Heart right ventricle (tissue), 16 donors: ENCODE results near the gene HOATZ. TPM values are rescaled to one million over a fixed set of nuclear protein-coding genes. Genes with fewer than 3 reads are reported as not detected.

ENCODE experiments used
- ATAC-seq, 8 donors: fragments of 200-7000 bp; cut with Tn5 transposase; one replicate each; pipeline ENCODE4 v1.9.1; 2020; ENCODE audit warnings: mild to moderate bottlenecking in 8 of 8, moderate library complexity in 8 of 8, moderate number of reproducible peaks in 1 of 8
- DNase-seq, 2 donors: peaks; one replicate each; pipeline ENCODE4 v3.0.0-alpha.2; 2020
- H3K27ac ChIP-seq, 10 donors: fragments of 200-600 bp; sonication (generic) in 2 of 10; one replicate each; pipeline versions ENCODE4 v1.5.0 to v1.8.0; 2020 to 2022; ENCODE audit warnings: mild to moderate bottlenecking in 3 of 10
- H3K27me3 ChIP-seq, 7 donors: fragments of 200-600 bp; one replicate each; pipeline ENCODE4 v1.8.0; 2021 to 2022; ENCODE audit warnings: mild to moderate bottlenecking in 2 of 7
- H3K36me3 ChIP-seq, 9 donors: fragments of 200-600 bp; sonication (generic) in 1 of 9; one replicate each; pipeline versions ENCODE4 v1.5.0 to v1.8.0; 2020 to 2022; ENCODE audit warnings: mild to moderate bottlenecking in 2 of 9
- H3K4me1 ChIP-seq, 9 donors: fragments of 200-600 bp; sonication (generic) in 1 of 9; one replicate each; pipeline versions ENCODE4 v1.5.0 to v1.8.0; 2020 to 2022; ENCODE audit warnings: mild to moderate bottlenecking in 4 of 9
- H3K4me3 ChIP-seq, 10 donors: fragments of 200-600 bp; sonication (generic) in 2 of 10; one replicate each; pipeline versions ENCODE4 v1.5.0 to v1.8.0; 2020 to 2022; ENCODE audit warnings: mild to moderate bottlenecking in 7 of 10, moderate library complexity in 2 of 10
- H3K9me3 ChIP-seq, 11 donors: fragments of 200-600 bp in 10 of 11; sonication (generic) in 2 of 11; one replicate each; pipeline versions ENCODE4 v1.5.0 to v1.8.0; 2013 to 2022; ENCODE audit warnings: mild to moderate bottlenecking in 2 of 11, control low read depth in 1 of 11, moderate library complexity in 1 of 11
- whole genome bisulfite sequencing, 2 donors: extraction: QIAGEN DNeasy Blood & Tissue Kit; methylation state at CpG; one replicate each; pipeline ENCODE4 v1.1.7; 2013; ENCODE audit warnings: inconsistent platforms in 1 of 2; 5-methylcytosine and 5-hydroxymethylcytosine counted together
- intact Hi-C, 10 donors: fragments of 100-400 bp; cut with DNase I; formaldehyde crosslinking; loops; one replicate each; pipeline versions ENCODE4 v1.11.1 to v1.14.2; 2022
- polyA plus RNA-seq, 2 donors: library from polyadenylated mRNA; stranded (reverse); fragments of 200-250 nt; gene quantifications; one replicate each; pipeline ENCODE4 v1.2.3, GENCODE V29; 2013
- total RNA-seq, 10 donors: library from RNA; stranded (reverse); fragmentation: NEBNext Ultra II Directional in 3 of 10; extraction: Animal tissue kit (Norgen Biotek cat#: 25700) in 3 of 10; gene quantifications; one replicate each; pipeline versions ENCODE4 v1.2.1 to v1.2.4, GENCODE V29; 2021 to 2023
- TF ChIP-seq, protein P1 (sequence below), 9 donors: fragments of 200-600 bp; sonication (generic) in 2 of 9; IDR thresholded peaks; one replicate each; pipeline versions ENCODE4 v1.5.0 to v1.8.0; 2021 to 2022; ENCODE audit warnings: antibody characterized with exemption in 9 of 9, mild to moderate bottlenecking in 5 of 9, moderate library complexity in 1 of 9
- donor health status: Arrhythmogenic right ventricular cardiomyopathy.
- donor health status: ischemic (EF 13 %, LVEDD 7.1; RV severe dilation, severe dysfunction).
- donor health status: healthy with polysubstance abuse.
- donor health status: DM: no; HTN: yes; CAD: no.
- donor health status: DM: no; HTN: no; CAD: no.
- donor health status: ischemic (EF 25% LVEDD 6.9; RV normal size, moderate dysfunction).
- donor health status: ischemic (EF 25% LVEDD 5.7; RV mildly dilated, moderate dysfunction).
- donor health status: healthy.
- donor health status: DM: yes; HTN: yes; CAD: no.
- donor health status: Ischemic cardiomyopathy.
- donor health status: ischemic (EF 35%, LVEDD 5.7; RV mildly dilated, moderate dysfunction).
- donor health status: nonischemic (EF 11% LVEDD 7.7; RV severe dilation, severe dysfunction).
- donor health status: DM: yes; HTN: yes; CAD: no.
- donor health status: PGD.
- donor health status: ischemic (EF 29% LVEDD 5.4; RV normal size, mild dysfunction).
- donor health status: nonischemic (EF 23%, LVEDD 6.1; RV moderate dilation, normal function).

The HOATZ gene
- total and polyA plus RNA-seq, 12 donors: not detected

DNA sequence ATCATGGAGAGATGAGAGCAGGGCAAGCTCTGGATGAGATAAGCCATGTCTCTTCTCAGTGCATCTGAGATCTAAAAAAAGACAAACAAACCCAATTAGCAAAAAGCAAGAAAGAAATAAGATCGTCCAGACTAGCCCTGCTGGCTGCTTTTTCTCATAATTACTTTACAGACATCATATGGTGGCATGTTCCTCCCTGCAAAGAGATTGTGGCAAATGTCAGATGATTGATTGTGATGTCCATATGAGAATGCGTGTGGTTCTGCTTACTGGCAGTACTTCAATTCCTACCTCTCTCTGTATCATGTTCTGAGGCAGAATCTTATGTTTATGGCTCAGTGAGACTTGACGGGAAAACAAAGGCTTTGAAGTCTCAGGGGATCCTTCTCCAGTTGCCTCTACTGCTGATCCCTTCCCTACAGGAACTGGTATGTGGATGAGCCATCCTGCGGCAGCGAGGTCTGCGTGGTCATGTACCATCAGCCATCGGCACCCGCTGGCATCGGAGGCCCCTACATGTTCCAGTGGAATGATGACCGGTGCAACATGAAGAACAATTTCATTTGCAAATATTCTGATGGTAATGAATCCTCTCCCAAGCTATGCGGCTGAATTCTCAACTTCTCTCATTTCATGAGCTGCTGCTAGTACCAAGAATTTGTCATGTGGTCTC lies 34.8 kb downstream of the HOATZ start:
- no peaks in the 10 kb centered on the region for H3K4me1 ChIP-seq
- intact Hi-C loops: loop anchor here in 1 of 10 donors (10.0 kb wide), 1 partner anchor 95 kb away; no protein-coding TSS in a partner anchor
- ATAC-seq: no peak

DNA sequence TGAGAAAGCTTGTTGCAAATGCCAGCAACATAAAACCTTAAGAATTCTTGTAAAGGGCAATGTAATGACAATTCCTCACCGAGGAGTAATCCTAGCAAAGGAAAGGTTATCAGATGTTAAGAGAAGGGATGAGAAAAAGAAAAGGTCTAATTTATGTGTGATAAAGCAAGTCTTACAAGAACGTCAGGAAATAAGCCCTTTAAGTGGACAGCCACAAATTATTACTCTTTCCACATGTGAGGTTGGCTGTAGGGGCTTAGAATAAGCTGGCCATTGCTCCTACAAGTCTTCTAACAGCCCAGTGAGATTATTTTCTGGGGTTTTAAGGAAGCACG lies 35.3 kb downstream of the HOATZ start:
- no peak overlapping the region for H3K27ac ChIP-seq
- no peaks in the 10 kb centered on the region for H3K4me1 ChIP-seq
- ATAC-seq (no peak), DNase-seq (no peak)
- intact Hi-C loops: loop anchor here in 1 of 10 donors (10.0 kb wide), 1 partner anchor 95 kb away; no protein-coding TSS in a partner anchor
- H3K27me3 ChIP-seq: no peaks in the 10 kb centered on the region
- H3K4me3 ChIP-seq: no peak overlapping the region
- H3K9me3 ChIP-seq: no peaks in the 10 kb centered on the region
- H3K36me3 ChIP-seq: peaks cover 0 to 70% (median 0%) of the 10 kb centered on the region in 9 donors
- TF ChIP-seq, protein P1, sequence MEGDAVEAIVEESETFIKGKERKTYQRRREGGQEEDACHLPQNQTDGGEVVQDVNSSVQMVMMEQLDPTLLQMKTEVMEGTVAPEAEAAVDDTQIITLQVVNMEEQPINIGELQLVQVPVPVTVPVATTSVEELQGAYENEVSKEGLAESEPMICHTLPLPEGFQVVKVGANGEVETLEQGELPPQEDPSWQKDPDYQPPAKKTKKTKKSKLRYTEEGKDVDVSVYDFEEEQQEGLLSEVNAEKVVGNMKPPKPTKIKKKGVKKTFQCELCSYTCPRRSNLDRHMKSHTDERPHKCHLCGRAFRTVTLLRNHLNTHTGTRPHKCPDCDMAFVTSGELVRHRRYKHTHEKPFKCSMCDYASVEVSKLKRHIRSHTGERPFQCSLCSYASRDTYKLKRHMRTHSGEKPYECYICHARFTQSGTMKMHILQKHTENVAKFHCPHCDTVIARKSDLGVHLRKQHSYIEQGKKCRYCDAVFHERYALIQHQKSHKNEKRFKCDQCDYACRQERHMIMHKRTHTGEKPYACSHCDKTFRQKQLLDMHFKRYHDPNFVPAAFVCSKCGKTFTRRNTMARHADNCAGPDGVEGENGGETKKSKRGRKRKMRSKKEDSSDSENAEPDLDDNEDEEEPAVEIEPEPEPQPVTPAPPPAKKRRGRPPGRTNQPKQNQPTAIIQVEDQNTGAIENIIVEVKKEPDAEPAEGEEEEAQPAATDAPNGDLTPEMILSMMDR (IDR thresholded peaks at IDR 0.05): no peak
- 81 to 83% methylated on average over 3 of the region's 3 CpGs for WGBS, 2 donors

More for the DNA sequence above, 34.8 kb downstream of the HOATZ start:
- H3K4me3 ChIP-seq: no peak overlapping the region
- TF ChIP-seq, protein P1 (IDR thresholded peaks at IDR 0.05): no peak
- H3K27me3 ChIP-seq: no peaks in the 10 kb centered on the region
- WGBS, 2 donors: 79 to 83% methylated on average over 11 of the region's 11 CpGs
- no peak overlapping the region for H3K27ac ChIP-seq
- DNase-seq: no peak
- H3K36me3 ChIP-seq: peaks cover 0 to 67% (median 0%) of the 10 kb centered on the region in 9 donors
- H3K9me3 ChIP-seq: no peaks in the 10 kb centered on the region

DNA sequence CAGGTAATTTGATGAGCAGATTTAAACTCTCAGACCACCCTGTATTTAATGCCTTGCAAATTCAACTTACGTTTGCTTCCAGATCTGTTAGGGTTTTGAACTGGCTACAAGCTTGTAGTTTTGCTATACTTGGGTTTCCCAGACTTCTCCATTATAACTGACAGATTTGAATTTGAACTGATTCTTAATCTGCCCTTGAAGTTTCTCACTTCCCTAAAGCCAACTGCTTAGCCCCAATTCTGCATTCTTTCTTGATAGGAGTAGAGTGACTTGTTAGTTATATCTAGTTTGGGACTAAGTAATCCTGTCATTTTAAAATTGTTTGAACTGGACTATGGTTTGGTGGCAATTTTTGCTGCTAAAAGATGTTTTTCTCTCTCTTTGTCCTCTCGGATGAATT lies 35.7 kb downstream of the HOATZ start:
- no peak for ATAC-seq
- Histone ChIP-seq H3K4me1 (no peaks in the 10 kb centered on the region), H3K36me3 (peaks cover 0 to 71% (median 0%) of the 10 kb centered on the region in 9 donors), H3K9me3 (no peaks in the 10 kb centered on the region), H3K27me3 (no peaks in the 10 kb centered on the region), H3K27ac (no peak overlapping the region), H3K4me3 (no peak overlapping the region)
- DNase-seq: no peak
- TF ChIP-seq, protein P1 (IDR thresholded peaks at IDR 0.05): no peak
- WGBS, 2 donors: 89 to 97% methylated on average over 2 of the region's 2 CpGs
- intact Hi-C loops: no loop called here

DNA sequence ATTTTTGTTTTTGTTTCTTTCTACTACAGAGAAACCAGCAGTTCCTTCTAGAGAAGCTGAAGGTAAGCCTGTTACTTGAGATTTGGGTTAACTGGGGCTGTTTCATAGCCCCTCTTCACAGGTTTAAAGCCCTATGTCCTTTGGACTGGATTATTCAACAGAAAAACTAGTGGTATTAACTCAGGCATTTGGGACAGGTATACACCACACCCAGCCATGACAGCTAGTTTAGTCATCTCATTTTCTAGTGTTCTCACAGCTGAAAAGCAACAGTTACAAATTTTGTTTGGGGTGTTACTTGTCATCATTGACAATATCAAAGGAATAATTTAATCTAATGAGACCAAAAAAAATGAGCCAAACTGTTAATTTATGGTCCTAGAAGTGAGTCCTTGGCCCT lies 40.0 kb downstream of the HOATZ start:
- peaks cover 0 to 8% (median 0%) of the 10 kb centered on the region in 11 donors for H3K9me3 ChIP-seq
- peaks cover 0 to 60% (median 0%) of the 10 kb centered on the region in 9 donors for H3K36me3 ChIP-seq
- peaks cover 0 to 1% (median 0%) of the 10 kb centered on the region in 9 donors for H3K4me1 ChIP-seq
- ATAC-seq (no peak), DNase-seq (no peak)
- intact Hi-C loops: no loop called here
- H3K27me3 ChIP-seq: no peaks in the 10 kb centered on the region
- no peak overlapping the region for H3K4me3 ChIP-seq
- TF ChIP-seq, protein P1 (IDR thresholded peaks at IDR 0.05): no peak
- H3K27ac ChIP-seq: no peak overlapping the region
